A673 (cell line): Measurements from ENCODE around the gene ABR. TPM values are rescaled to one million over a fixed set of nuclear protein-coding genes. Genes with fewer than 3 reads are reported as not detected.
"Not testable (repeated sequence)": the region's sequence is repeated elsewhere in the genome, so short reads cannot be mapped to it uniquely, and the experiment has no call there.

Experiments used
- BruUV-seq: library from RNA; stranded (reverse); fragments of 400-500 nt; replicated peaks from 2 replicates; lab custom pipeline; 2021; lab: Mats Ljungman, UMichigan
- CTCF ChIA-PET: fragments of 300-600 bp; sonication (Branson Sonifier 250); formaldehyde crosslinking; loops from one replicate; lab custom pipeline; 2022; ENCODE audit warnings: antibody characterized with exemption; lab: Charles Lee
- POLR2A ChIA-PET: fragments of 300-600 bp; sonication (Branson Sonifier 250); formaldehyde crosslinking; loops from one replicate; lab custom pipeline; 2022; ENCODE audit warnings: antibody characterized with exemption; ENCODE audit not compliant: low non-redundant PET; lab: Charles Lee
- DNase-seq: peaks from one replicate; pipeline ENCODE4 v3.0.0-alpha.2; 2015; ENCODE audit warnings: low spot score
- H3K27ac ChIP-seq: fragments of 200-600 bp; sonication (generic); 2 replicates; pipeline ENCODE4 v1.5.1; 2016; ENCODE audit warnings: mixed run types, low read depth, mild to moderate bottlenecking, mixed read lengths, antibody characterized with exemption, low read length; ENCODE audit not compliant: poor library complexity, severe bottlenecking
- H3K27me3 ChIP-seq: fragments of 200-600 bp; sonication (generic); replicated peaks from 2 replicates; pipeline ENCODE4 v1.6.1; 2017; ENCODE audit warnings: mixed run types, low read depth, mild to moderate bottlenecking, mixed read lengths, antibody characterized with exemption, low read length; ENCODE audit not compliant: insufficient read depth, poor library complexity
- H3K36me3 ChIP-seq: fragments of 200-600 bp; sonication (generic); 2 replicates; pipeline ENCODE4 v1.6.1; 2016; ENCODE audit warnings: mixed run types, mild to moderate bottlenecking, mixed read lengths, antibody characterized with exemption, low read length; ENCODE audit not compliant: insufficient read depth, poor library complexity, severe bottlenecking
- H3K4me1 ChIP-seq: fragments of 200-600 bp; sonication (generic); 2 replicates; pipeline ENCODE4 v1.6.1; 2017; ENCODE audit warnings: mixed run types, mild to moderate bottlenecking, mixed read lengths, antibody characterized with exemption, low read length; ENCODE audit not compliant: insufficient read depth, poor library complexity, severe bottlenecking
- H3K4me3 ChIP-seq: fragments of 200-600 bp; sonication (generic); 2 replicates; pipeline ENCODE4 v1.5.1; 2016; ENCODE audit warnings: low read depth, mixed run types, mild to moderate bottlenecking, mixed read lengths, low read length; ENCODE audit not compliant: poor library complexity, severe bottlenecking
- H3K9me3 ChIP-seq: fragments of 200-600 bp; sonication (generic); 2 replicates; pipeline ENCODE4 v1.6.1; 2016; ENCODE audit warnings: mixed run types, low read depth, mild to moderate bottlenecking, mixed read lengths, antibody characterized with exemption, low read length; ENCODE audit not compliant: poor library complexity, severe bottlenecking
- EZH2 ChIP-seq: fragments of 200-600 bp; sonication (generic); IDR thresholded peaks from 2 replicates; pipeline ENCODE4 v1.6.1; 2017; ENCODE audit warnings: borderline replicate concordance, low read depth, mild to moderate bottlenecking, mixed read lengths, antibody characterized with exemption, low read length; ENCODE audit not compliant: poor library complexity, severe bottlenecking
- intact Hi-C: fragments of 100-400 bp; cut with micrococcal nuclease; formaldehyde crosslinking; loops from one replicate; pipeline ENCODE4 v1.10.0; 2022; ENCODE audit not compliant: unreplicated experiment
- total RNA-seq: library from RNA; stranded (reverse); gene quantifications from 2 replicates; pipeline ENCODE4 v1.2.3, GENCODE V29; 2021
- TF ChIP-seq, protein P1 (sequence below): fragments of 300-800, 200-600 bp; sonication (generic); conservative IDR thresholded peaks from 2 replicates; pipeline ENCODE4 v1.5.1; 2017; ENCODE audit warnings: low read depth, mild to moderate bottlenecking, antibody characterized with exemption, low read length, moderate library complexity, mixed read lengths

ABR gene
- total RNA-seq, 1 experiment from 2014 or later, result 47.6 TPM

DNA sequence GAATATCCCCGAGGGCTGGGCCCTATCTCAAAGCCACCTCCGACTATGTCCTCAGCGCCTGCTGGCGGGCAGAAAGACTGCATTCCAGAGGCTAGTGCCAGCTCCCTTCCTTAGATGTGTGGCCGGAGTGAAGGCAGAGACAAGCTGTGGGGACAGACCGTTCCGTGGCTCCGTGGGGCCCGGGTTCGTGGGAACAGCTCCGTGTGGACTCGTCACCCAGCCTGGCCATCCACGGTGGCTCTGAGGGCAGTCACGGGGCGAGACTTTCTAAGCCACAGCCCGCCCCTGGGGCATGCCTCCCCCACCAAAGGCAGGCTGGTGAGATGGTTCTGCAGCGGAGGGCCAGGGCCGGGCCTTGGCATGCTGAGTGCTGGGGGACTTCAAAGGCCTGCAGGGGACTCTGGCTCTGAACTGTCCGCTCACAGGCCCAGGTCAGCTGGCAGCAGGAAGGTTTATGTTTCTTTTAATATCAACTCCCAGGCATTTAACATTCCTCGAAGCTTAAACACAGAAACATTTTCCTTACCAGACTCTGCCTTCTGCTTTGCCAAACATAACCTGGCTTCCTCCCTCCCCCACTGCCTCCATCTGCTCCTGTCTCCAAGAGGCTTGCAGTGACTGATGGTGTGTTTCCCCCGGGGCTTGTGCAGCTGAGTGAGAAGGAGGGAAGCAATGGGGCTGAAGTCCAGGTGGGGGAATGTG is 132.5 kb downstream of the ABR start:
- H3K9me3 ChIP-seq, result no peaks in the 10 kb centered on the region
- H3K36me3 ChIP-seq, result no peaks in the 10 kb centered on the region
- no peaks in the 10 kb centered on the region for H3K27me3 ChIP-seq
- BruUV-seq, result no TSS peak
- TF ChIP-seq, protein P1, sequence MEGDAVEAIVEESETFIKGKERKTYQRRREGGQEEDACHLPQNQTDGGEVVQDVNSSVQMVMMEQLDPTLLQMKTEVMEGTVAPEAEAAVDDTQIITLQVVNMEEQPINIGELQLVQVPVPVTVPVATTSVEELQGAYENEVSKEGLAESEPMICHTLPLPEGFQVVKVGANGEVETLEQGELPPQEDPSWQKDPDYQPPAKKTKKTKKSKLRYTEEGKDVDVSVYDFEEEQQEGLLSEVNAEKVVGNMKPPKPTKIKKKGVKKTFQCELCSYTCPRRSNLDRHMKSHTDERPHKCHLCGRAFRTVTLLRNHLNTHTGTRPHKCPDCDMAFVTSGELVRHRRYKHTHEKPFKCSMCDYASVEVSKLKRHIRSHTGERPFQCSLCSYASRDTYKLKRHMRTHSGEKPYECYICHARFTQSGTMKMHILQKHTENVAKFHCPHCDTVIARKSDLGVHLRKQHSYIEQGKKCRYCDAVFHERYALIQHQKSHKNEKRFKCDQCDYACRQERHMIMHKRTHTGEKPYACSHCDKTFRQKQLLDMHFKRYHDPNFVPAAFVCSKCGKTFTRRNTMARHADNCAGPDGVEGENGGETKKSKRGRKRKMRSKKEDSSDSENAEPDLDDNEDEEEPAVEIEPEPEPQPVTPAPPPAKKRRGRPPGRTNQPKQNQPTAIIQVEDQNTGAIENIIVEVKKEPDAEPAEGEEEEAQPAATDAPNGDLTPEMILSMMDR, result no peak
- no peak for TF ChIP-seq EZH2
- CTCF ChIA-PET, result no interaction called here
- DNase-seq, result no peak
- POLR2A ChIA-PET, result no interaction called here
- no peak overlapping the region for H3K4me3 ChIP-seq
- H3K4me1 ChIP-seq, result peaks cover 8% of the 10 kb centered on the region
- H3K27ac ChIP-seq, result no peak overlapping the region
- intact Hi-C loops, result no loop called here

DNA sequence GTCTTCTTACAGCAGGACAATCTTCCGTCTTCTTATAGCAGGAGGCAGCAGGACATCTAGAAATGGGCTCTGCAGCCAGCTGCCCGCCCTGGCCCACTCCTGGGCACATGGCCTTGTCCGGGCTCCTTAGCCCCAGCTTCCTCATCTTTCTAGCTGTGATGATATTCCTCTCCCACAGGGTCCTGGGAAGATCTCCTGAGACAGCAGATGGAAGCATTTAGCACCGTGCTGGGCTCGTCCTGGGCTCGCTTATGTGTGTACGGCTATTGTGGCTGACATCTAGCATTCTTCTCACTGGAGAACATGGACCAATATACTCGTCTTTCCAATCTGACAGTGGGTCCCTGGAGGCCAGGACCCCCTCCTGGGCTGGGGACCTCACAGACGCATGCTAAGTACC is 134.3 kb downstream of the ABR start:
- Histone ChIP-seq H3K4me3 (no peak overlapping the region), H3K27ac (no peak overlapping the region), H3K9me3 (no peaks in the 10 kb centered on the region), H3K4me1 (peaks cover 8% of the 10 kb centered on the region), H3K27me3 (no peaks in the 10 kb centered on the region), H3K36me3 (no peaks in the 10 kb centered on the region)
- no TSS peak for BruUV-seq
- intact Hi-C loops, result no loop called here
- ChIA-PET POLR2A (no interaction called here), CTCF (no interaction called here)
- no peak for DNase-seq
- TF ChIP-seq EZH2, result no peak
- TF ChIP-seq, protein P1, result no peak

DNA sequence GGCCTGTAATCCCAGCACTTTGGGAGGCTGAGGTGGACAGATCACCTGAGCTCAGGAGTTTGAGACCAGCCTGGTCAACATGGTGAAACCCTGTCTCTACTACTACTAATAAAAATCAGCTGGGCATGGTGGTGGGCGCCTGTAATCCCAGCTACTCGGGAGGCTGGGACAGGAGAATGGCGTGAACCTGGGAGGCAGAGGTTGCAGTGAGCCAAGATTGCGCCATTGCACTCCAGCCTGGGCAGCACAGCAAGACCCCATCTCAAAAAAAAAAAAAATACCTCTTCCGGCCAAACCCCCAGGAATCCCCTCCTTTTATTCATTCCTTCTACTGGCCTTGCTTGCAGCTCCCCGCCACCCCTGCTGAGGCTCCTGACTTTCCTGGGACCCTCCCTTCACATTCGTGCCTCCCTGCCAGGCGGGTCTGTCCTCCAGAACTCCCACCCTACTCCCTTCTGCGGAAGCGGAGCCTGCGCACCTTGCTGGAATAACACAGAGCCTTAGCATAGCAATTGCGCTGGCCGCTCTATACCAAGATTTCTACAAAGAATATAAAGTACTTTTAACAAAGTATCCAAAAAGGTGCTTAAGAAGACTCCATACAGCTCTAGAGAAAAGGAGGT is 135.3 kb downstream of the ABR start:
- H3K4me3 ChIP-seq, H3K9me3 ChIP-seq, BruUV-seq, H3K36me3 ChIP-seq, DNase-seq, H3K27ac ChIP-seq, H3K27me3 ChIP-seq, POLR2A ChIA-PET, intact Hi-C loops: not testable (repeated sequence)
- CTCF ChIA-PET, result interaction anchor here (0.5 kb wide), 2 partner anchors 735 to 1631 kb away, joined by 4 read pairs; no protein-coding TSS in a partner anchor
- peaks cover 11% of the 10 kb centered on the region for H3K4me1 ChIP-seq
